Lower leg skin (tissue), 3 donors: ENCODE results near the gene FOXP1.

Experiments
- CTCF ChIP-seq, 3 donors: fragments of 450-650 bp; IDR thresholded peaks; one replicate each; pipeline ENCODE4 v1.5.1; 2016; ENCODE audit warnings: antibody characterized with exemption in 3 of 3, mild to moderate bottlenecking in 3 of 3, moderate library complexity in 2 of 3
- POLR2A ChIP-seq, 2 donors: fragments of 450-650 bp; IDR thresholded peaks; one replicate each; pipeline ENCODE4 v1.6.1; 2016 to 2017; ENCODE audit warnings: antibody characterized with exemption in 2 of 2, mild to moderate bottlenecking in 1 of 2, moderate library complexity in 1 of 2

GRCh38 chr3:71345429-71346040 is 238.0 kb downstream of the FOXP1 start:
- TF ChIP-seq CTCF (IDR thresholded peaks at IDR 0.05) (no peak), POLR2A (IDR thresholded peaks at IDR 0.05) (no peak)
